Nephron (organoid): Measurements from ENCODE around the gene PROC.

Experiments
- H3K27ac Mint-ChIP-seq, 3 experiments: 2 replicates each; pipeline ENCODE4 v1.8.0; 2020; ENCODE audit warnings: mixed read lengths in 3 of 3, mild to moderate bottlenecking in 2 of 3, moderate library complexity in 1 of 3
- H3K27me3 Mint-ChIP-seq: 2 replicates; pipeline ENCODE4 v1.8.0; 2021; ENCODE audit warnings: low read depth, mild to moderate bottlenecking, moderate library complexity, mixed read lengths
- H3K36me3 Mint-ChIP-seq: 2 replicates; pipeline ENCODE4 v1.8.0; 2020; ENCODE audit warnings: low read depth, mixed read lengths
- H3K4me1 Mint-ChIP-seq: 2 replicates; pipeline ENCODE4 v1.8.0; 2020; ENCODE audit warnings: mixed read lengths
- H3K4me3 Mint-ChIP-seq, 3 experiments: 2 replicates each; pipeline ENCODE4 v1.8.0; 2020; ENCODE audit warnings: mild to moderate bottlenecking in 3 of 3, mixed read lengths in 3 of 3, moderate library complexity in 2 of 3
- H3K9me3 Mint-ChIP-seq: 2 replicates; pipeline ENCODE4 v1.8.0; 2020; ENCODE audit warnings: mixed read lengths
- TF ChIP-seq, protein P1 (sequence below), 3 experiments: fragments of 200-600 bp; sonication (generic); IDR thresholded peaks; one replicate each; pipeline ENCODE4 v1.5.0; 2021; ENCODE audit warnings: antibody characterized with exemption in 3 of 3; ENCODE audit not compliant: unreplicated experiment in 3 of 3

Gene PROC

DNA sequence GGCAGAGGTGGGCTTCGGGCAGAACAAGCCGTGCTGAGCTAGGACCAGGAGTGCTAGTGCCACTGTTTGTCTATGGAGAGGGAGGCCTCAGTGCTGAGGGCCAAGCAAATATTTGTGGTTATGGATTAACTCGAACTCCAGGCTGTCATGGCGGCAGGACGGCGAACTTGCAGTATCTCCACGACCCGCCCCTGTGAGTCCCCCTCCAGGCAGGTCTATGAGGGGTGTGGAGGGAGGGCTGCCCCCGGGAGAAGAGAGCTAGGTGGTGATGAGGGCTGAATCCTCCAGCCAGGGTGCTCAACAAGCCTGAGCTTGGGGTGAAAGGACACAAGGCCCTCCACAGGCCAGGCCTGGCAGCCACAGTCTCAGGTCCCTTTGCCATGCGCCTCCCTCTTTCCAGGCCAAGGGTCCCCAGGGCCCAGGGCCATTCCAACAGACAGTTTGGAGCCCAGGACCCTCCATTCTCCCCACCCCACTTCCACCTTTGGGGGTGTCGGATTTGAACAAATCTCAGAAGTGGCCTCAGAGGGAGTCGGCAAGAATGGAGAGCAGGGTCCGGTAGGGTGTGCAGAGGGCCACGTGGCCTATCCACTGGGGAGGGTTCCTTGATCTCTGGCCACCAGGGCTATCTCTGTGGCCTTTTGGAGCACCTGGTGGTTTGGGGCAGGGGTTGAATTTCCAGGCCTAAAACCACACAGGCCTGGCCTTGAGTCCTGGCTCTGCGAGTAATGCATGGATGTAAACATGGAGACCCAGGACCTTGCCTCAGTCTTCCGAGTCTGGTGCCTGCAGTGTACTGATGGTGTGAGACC is at the start of gene PROC:
PROC (plus strand) TSS at position 128 of the 812 bp plus-strand sequence. CDS start 1,516 bp downstream, outside the sequence.
- Mint-ChIP-seq H3K27me3 (peaks cover 65% of the 10 kb centered on the region), H3K9me3 (no peaks in the 10 kb centered on the region), H3K27ac (peak within 1 kb of the TSS in 1 of 3 experiments; percentile 31), H3K4me1 (peaks cover 42% of the 10 kb centered on the region), H3K36me3 (no peaks in the 10 kb centered on the region), H3K4me3 (peak within 1 kb of the TSS in 2 of 3 experiments; percentile 48)
- TF ChIP-seq, protein P1, sequence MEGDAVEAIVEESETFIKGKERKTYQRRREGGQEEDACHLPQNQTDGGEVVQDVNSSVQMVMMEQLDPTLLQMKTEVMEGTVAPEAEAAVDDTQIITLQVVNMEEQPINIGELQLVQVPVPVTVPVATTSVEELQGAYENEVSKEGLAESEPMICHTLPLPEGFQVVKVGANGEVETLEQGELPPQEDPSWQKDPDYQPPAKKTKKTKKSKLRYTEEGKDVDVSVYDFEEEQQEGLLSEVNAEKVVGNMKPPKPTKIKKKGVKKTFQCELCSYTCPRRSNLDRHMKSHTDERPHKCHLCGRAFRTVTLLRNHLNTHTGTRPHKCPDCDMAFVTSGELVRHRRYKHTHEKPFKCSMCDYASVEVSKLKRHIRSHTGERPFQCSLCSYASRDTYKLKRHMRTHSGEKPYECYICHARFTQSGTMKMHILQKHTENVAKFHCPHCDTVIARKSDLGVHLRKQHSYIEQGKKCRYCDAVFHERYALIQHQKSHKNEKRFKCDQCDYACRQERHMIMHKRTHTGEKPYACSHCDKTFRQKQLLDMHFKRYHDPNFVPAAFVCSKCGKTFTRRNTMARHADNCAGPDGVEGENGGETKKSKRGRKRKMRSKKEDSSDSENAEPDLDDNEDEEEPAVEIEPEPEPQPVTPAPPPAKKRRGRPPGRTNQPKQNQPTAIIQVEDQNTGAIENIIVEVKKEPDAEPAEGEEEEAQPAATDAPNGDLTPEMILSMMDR (IDR thresholded peaks at IDR 0.05; ENCODE audit: unreplicated experiment in 3 of 3) = no peak

DNA sequence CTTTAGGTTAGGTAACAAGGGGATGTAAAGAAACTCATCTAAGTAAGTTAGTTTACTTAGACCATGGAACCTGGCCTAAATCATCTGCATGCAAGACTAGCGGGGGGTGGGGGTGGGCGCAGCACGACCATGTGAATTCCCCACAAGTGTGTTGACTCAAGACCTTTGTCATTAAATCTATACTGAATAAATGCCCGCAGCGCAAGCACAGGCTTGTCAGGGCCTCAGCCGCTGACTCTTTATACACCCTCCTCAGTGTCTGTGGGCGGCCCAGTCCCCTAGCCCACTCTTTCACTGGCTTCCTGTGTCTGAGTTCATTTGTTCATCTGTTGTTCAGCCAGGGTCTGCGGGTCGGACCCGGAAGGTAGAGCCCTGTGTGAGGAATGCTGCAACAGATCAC is 48.2 kb upstream of the PROC start:
- Mint-ChIP-seq H3K4me3 (no peak overlapping the region), H3K36me3 (peaks cover 51% of the 10 kb centered on the region), H3K27me3 (no peaks in the 10 kb centered on the region), H3K9me3 (peaks cover 50% of the 10 kb centered on the region), H3K27ac (no peak overlapping the region), H3K4me1 (peaks cover 11% of the 10 kb centered on the region)
- TF ChIP-seq, protein P1 (IDR thresholded peaks at IDR 0.05; ENCODE audit: unreplicated experiment in 3 of 3) = no peak

DNA sequence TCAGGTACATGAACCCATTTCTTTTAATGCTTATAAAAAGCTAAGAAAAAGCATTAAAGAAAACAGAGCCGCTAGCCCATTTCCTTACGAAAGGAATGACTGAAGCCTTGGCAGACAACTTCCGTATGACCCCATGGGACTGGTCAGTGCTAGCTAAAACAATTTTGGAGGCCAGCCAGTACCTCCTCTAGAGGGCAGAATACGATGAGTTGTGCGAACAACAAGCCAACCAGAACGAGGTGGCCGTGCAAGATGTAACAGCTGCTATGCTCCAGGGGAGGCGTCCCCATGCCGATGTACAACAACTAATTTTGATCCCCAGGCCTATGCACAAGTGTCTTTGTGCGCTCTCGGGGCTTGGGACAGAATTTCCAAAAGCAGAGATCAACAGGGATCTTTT is 47.2 kb upstream of the PROC start:
- peaks cover under 1% of the 10 kb centered on the region for H3K4me1 Mint-ChIP-seq
- no peak overlapping the region for H3K4me3 Mint-ChIP-seq
- peaks cover 59% of the 10 kb centered on the region for H3K36me3 Mint-ChIP-seq
- H3K9me3 Mint-ChIP-seq = peaks cover 55% of the 10 kb centered on the region
- no peak overlapping the region for H3K27ac Mint-ChIP-seq
- TF ChIP-seq, protein P1 (IDR thresholded peaks at IDR 0.05; ENCODE audit: unreplicated experiment in 3 of 3) = no peak
- no peaks in the 10 kb centered on the region for H3K27me3 Mint-ChIP-seq

DNA sequence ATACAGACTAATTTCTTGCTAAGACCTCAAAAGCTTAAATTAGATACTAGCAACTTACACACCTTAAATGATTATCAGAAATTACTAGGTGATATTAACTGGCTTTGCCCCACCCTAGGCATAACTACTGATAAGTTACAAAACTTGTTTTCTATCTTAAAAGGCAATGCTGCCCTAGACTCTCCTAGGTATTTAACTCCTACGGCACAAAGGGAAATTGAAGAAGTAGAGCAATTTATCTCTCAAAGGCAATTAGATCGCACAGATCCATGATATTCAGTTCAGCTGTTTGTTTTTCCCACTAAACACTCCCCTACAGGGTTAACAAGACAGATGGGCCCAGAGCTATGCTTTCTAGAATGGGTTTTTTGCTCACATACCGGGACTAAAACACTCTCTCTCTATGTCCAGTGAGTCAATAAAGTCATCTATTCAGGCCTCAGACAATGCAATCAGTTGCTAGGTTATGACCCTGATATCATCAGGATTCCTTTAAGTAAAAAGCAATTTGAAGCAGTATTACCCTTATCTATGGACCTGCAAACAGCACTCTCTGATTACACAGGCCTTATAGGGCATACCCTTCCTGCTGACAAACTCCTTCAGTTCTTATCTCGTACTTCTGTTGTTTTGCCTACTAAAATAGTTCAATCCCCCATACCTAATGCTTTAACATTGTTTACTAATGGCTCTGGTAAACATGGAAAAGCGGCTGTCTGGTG is 44.7 kb upstream of the PROC start:
- Mint-ChIP-seq H3K4me1 (peaks cover 6% of the 10 kb centered on the region), H3K9me3 (peaks cover 63% of the 10 kb centered on the region), H3K36me3 (peaks cover 82% of the 10 kb centered on the region), H3K27ac (no peak overlapping the region), H3K4me3 (no peak overlapping the region), H3K27me3 (no peaks in the 10 kb centered on the region)
- TF ChIP-seq, protein P1 (IDR thresholded peaks at IDR 0.05; ENCODE audit: unreplicated experiment in 3 of 3) = no peak

DNA sequence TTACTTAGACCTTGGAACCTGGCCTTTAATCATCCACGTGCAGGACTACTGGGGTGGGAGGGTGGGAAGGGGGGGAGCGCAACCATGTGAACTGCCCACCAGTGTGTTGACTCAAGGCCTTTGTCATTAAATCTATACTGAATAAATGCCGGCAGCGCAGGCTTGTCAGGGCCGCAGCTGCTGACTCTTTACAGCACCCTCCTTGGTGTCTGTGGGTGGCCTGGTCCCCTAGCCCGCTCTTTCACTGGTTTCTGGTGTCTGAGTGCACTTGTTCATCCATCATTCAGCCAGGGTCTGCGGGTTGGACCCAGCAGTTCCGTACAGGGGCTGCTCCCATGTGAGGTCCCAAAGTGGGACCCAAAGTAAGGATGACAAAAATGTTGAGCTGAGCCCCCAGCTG is 42.0 kb upstream of the PROC start:
- Mint-ChIP-seq H3K27ac (no peak overlapping the region), H3K4me3 (no peak overlapping the region), H3K36me3 (peaks cover 64% of the 10 kb centered on the region), H3K9me3 (peaks cover 47% of the 10 kb centered on the region), H3K27me3 (no peaks in the 10 kb centered on the region), H3K4me1 (peaks cover 7% of the 10 kb centered on the region)
- TF ChIP-seq, protein P1 (IDR thresholded peaks at IDR 0.05; ENCODE audit: unreplicated experiment in 3 of 3) = no peak
